ENCODE data around the gene SMG9. TPM values are rescaled to one million over a fixed set of nuclear protein-coding genes. Genes with fewer than 3 reads are reported as not detected.
A peak's percentile ranks its signal among the peaks of the same experiment; 100 is the strongest.

The SMG9 gene
- total RNA-seq, 2 donors from 2014 or later, result 85.3 to 96.4 TPM

DNA sequence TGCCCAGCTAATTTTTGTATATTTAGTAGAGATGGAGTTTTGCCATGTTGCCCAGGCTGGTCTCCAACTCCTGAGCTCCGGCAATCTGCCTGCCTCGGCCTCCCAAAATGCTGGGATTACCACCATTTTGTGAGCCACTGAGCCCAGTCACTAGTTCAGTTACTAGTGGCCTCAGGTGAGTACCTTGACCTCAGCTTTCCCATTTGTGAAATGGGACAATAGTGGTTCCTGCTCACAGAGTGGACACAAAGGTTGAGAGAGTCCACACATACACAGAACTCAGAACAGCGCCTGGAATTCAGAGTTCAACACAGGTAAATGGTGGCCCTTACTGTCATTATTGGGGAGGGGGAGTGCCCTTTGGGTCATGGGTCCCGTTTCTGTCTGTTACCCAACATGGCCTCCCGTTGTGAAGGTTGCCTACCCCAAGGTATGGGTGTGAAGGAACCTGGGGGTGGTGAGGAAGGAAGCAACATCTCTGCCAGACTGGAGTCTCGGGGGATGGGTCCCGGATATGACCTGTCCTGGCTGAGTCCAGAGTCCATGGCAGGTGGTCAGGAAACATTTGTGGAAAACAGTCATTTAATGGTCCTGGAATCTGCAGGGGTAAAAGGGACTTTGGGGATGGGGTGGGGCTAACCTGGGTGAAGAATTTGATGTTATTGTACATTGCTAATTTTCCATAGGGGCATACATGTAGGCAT lies 50.6 kb downstream of the SMG9 start:
- Mint-ChIP-seq H3K4me3 (no peak overlapping the region), H3K27ac (no peak overlapping the region), H3K4me1 (ENCODE audit: low read depth) (peaks cover 30% of the 10 kb centered on the region), H3K36me3 (ENCODE audit: insufficient read depth in 2 of 2) (peaks cover 2 to 4% of the 10 kb centered on the region in 2 donors), H3K27me3 (ENCODE audit: low read depth) (peaks cover 10% of the 10 kb centered on the region), H3K9me3 (peaks cover under 1 to 7% of the 10 kb centered on the region in 2 donors)
- no peak for DNase-seq
- ATAC-seq (replicated peaks in 1 of 2), result no peak

DNA sequence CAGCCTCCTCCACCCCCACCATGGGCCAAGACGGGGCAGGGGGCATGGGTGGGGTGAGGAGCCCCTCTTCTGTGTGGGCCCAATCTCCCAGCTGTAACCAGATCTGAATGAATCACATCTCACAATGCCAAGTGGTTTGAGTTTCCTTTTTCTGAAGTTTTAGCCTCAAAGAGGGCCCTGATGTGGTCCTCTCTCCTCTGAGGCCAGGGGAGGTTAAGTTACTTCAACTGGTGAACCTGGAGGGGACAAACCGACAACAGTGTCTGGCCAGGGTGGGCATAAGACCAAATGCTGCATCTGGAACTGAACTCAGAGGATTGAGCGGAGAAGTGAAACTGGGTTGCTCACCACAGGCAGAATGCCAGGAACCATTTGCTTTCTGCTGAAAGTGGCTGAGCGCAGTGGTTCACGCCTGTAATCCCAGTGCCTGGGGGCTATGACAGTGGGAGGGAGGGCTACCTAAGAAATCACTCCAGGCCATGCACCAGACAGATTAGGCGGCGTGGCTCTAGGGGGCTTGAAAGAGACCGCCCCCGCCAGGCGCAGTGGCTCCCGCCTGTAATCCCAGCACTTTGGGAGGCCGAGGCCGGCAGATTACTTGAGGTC lies 54.3 kb downstream of the SMG9 start:
- Mint-ChIP-seq H3K4me3 (peak overlapping the region; percentile 82 to 98), H3K9me3 (peaks cover 0 to 4% of the 10 kb centered on the region in 2 donors), H3K4me1 (ENCODE audit: low read depth) (peaks cover 30% of the 10 kb centered on the region), H3K36me3 (ENCODE audit: insufficient read depth in 2 of 2) (peaks cover 0 to 2% of the 10 kb centered on the region in 2 donors), H3K27ac (peak overlapping the region; percentile 99), H3K27me3 (ENCODE audit: low read depth) (peaks cover 35% of the 10 kb centered on the region)
- ATAC-seq (replicated peaks in 1 of 2) (peak; percentile 29 to 43), DNase-seq (peak; percentile 12 to 18)

DNA sequence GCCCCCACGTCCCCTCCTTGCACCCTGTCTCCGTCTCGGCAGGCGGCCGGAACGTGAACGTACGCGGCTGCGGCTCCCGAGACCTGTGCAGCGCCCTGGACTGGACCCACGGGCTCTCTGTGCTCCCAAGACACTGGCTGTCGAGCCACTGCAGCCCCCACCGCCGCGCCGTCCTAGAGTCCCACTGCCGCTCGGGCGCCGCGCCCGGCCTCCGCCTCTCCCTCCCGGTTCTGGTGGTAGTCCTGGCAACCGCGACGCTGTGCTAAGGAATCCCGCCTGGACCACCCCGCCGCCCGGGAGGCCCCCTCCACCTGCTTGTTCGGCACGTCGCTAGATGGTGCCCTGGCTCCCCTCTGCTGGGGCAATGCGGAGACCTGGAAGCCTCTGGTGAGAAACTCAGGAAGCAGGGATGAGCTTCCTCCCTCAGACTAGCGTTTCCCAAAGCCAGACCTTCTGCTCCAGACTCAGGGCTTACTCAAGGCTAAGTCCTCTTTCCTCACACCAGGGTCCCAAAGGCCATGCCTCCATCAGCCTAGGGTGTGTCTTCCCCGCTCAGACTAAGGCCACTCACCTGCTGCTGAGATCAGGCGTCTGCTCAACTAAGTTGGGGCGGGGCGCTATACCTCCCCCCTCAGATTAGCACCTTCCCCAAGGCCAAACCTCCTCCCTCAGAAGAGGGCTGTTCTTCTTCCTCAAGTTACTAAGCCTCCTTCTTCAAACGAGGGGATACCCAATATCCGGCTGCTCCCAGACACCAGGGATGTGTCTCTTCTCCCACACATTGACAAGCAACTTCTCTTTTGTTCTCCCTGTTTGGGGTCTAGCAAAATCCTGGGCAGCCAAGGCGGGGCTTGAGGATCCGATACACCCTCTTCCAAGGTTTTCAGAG lies 55.0 kb downstream of the SMG9 start:
- peaks cover 35% of the 10 kb centered on the region for H3K27me3 Mint-ChIP-seq (ENCODE audit: low read depth)
- peaks cover 0 to 4% of the 10 kb centered on the region in 2 donors for H3K9me3 Mint-ChIP-seq

DNA sequence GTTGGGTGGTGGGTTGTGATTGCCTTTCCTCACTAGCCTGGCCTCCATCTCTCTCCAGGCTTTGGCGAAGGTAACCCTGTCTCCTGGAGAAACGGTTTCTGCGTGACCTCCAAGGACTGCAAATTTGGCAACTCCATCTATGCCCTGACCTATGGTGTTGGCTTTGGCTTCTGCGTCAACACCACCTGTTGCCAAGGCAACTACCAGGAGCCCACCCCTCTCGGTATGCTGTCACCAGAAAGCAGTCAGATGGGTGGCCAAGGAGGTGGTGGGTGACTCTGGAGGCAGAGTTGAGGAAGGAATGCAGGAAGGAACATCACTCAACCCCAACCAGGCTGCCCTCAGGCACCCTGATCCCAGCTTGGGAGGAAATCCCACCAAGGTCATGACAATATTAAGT lies 57.5 kb downstream of the SMG9 start:
- Mint-ChIP-seq H3K36me3 (ENCODE audit: insufficient read depth in 2 of 2) (peaks cover under 1 to 4% of the 10 kb centered on the region in 2 donors), H3K4me1 (ENCODE audit: low read depth) (peaks cover 28% of the 10 kb centered on the region), H3K27ac (no peak overlapping the region), H3K9me3 (peaks cover 3 to 7% of the 10 kb centered on the region in 2 donors), H3K4me3 (no peak overlapping the region), H3K27me3 (ENCODE audit: low read depth) (peaks cover 35% of the 10 kb centered on the region)
- no peak for ATAC-seq (replicated peaks in 1 of 2)
- no peak for DNase-seq

More for the DNA sequence above, 55.0 kb downstream of the SMG9 start:
- Mint-ChIP-seq H3K4me1 (ENCODE audit: low read depth) (peaks cover 30% of the 10 kb centered on the region), H3K4me3 (peak overlapping the region; percentile 82 to 98), H3K36me3 (ENCODE audit: insufficient read depth in 2 of 2) (peaks cover 0 to 2% of the 10 kb centered on the region in 2 donors), H3K27ac (no peak overlapping the region)
- DNase-seq (no peak), ATAC-seq (replicated peaks in 1 of 2) (no peak)

DNA sequence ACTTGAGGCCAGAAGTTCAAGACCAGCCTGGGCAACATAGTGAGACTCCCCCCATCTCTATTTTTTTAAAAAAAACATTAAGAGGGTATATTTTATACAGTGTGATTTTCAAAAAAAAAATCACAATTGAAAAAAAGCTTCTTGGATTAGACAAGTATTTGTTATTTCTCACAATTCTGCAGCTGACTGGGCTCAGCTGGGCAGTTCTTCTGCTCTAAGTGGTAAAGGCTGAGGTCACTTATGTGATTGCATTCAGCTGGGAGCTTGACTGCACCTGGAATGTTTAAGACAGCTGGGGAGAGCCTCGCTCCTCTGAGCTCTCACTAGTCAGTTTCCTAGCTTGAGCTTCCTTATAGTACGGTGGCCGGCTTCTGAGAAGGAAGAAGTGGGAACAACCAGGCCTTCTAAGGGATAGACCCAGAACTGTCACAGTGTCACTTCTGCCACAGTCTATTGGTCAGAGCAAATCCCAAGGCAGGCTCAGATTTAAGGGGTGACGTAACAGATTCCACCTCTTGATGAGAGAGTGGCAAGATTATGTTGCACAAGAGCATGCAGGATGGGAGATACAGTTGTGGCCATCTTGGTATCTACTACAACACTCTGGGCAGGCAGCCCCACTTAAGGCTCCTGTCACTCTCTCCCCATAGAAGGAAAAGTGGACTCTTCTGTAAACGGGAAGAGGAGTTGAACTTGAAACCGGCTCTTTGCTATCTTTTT lies 58.6 kb downstream of the SMG9 start:
- no peak for ATAC-seq (replicated peaks in 1 of 2)
- Mint-ChIP-seq H3K4me3 (no peak overlapping the region), H3K9me3 (peaks cover 6% of the 10 kb centered on the region in 2 donors), H3K27ac (no peak overlapping the region), H3K27me3 (ENCODE audit: low read depth) (peaks cover 35% of the 10 kb centered on the region), H3K36me3 (ENCODE audit: insufficient read depth in 2 of 2) (peaks cover 2 to 3% of the 10 kb centered on the region in 2 donors), H3K4me1 (ENCODE audit: low read depth) (peaks cover 17% of the 10 kb centered on the region)
- no peak for DNase-seq

DNA sequence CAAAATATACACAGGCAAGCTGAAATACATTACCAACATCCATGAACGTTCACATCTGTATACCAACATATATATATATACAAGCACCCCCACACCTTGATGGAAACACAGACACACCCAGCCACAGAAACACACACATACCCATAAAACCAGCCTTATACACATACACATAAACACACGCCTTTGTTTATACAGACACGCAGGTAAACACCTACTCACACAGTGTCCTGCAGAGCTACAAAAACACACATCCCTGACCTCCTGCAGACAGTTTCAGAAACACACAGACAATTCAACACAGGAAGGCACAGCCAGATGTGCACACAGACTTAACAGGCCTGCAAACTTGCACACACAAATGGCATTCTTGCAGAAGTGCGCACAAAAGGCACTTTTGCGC lies 60.2 kb downstream of the SMG9 start:
- peaks cover 25% of the 10 kb centered on the region for H3K27me3 Mint-ChIP-seq (ENCODE audit: low read depth)
- no peak for ATAC-seq (replicated peaks in 1 of 2)
- H3K36me3 Mint-ChIP-seq (ENCODE audit: insufficient read depth in 2 of 2), result peaks cover 3 to 5% of the 10 kb centered on the region in 2 donors
- H3K4me3 Mint-ChIP-seq, result no peak overlapping the region
- peaks cover 6% of the 10 kb centered on the region in 2 donors for H3K9me3 Mint-ChIP-seq
- H3K4me1 Mint-ChIP-seq (ENCODE audit: low read depth), result peaks cover under 1% of the 10 kb centered on the region
- no peak for DNase-seq
- no peak overlapping the region for H3K27ac Mint-ChIP-seq

DNA sequence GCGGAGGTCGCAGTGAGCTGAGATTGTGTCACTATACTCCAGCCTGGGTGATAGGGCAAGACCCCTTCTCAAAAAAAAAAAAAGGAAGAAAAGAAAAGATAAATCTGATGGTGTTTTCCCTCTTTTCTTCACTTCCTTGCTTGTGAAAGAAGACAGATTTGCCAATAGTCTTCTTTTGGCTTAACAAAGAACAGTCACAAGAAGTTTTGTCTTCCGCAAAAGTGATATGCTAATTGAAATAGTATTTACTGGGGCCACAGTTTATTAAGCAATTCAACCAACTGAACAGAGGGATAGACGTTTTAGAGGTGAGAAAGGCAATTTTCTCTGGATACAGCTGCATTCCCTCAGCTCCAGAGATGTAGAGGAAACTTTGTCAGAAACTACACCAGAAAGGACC lies 61.9 kb downstream of the SMG9 start:
- DNase-seq, result no peak
- no peak for ATAC-seq (replicated peaks in 1 of 2)
- Mint-ChIP-seq H3K27ac (no peak overlapping the region), H3K9me3 (peaks cover 6% of the 10 kb centered on the region in 2 donors), H3K27me3 (ENCODE audit: low read depth) (peaks cover 12% of the 10 kb centered on the region), H3K4me1 (ENCODE audit: low read depth) (no peaks in the 10 kb centered on the region), H3K4me3 (no peak overlapping the region), H3K36me3 (ENCODE audit: insufficient read depth in 2 of 2) (peaks cover 3 to 5% of the 10 kb centered on the region in 2 donors)

DNA sequence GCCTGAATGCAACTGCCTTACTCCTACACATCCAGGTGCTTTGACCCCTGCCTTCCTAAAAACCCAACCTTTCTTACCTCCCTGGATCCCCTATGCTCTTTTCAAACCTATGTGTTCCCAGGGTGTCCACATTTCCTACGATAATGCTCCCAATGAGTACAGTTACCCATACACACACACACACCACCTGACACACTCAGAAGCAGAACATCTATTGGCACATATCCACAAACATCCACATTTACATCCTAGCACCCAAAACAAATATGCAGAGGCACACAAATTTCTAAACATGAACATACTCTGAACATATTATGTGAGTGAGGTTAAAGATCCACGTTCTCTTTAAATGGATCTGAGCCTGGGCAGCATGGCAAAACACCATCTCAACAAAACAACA lies 62.4 kb downstream of the SMG9 start:
- H3K4me1 Mint-ChIP-seq (ENCODE audit: low read depth), result no peaks in the 10 kb centered on the region
- H3K36me3 Mint-ChIP-seq (ENCODE audit: insufficient read depth in 2 of 2), result peaks cover 3 to 5% of the 10 kb centered on the region in 2 donors
- H3K27ac Mint-ChIP-seq, result no peak overlapping the region
- no peak overlapping the region for H3K4me3 Mint-ChIP-seq
- peaks cover 7% of the 10 kb centered on the region for H3K27me3 Mint-ChIP-seq (ENCODE audit: low read depth)
- DNase-seq, result no peak
- no peak for ATAC-seq (replicated peaks in 1 of 2)
- H3K9me3 Mint-ChIP-seq, result peaks cover 6% of the 10 kb centered on the region in 2 donors

DNA sequence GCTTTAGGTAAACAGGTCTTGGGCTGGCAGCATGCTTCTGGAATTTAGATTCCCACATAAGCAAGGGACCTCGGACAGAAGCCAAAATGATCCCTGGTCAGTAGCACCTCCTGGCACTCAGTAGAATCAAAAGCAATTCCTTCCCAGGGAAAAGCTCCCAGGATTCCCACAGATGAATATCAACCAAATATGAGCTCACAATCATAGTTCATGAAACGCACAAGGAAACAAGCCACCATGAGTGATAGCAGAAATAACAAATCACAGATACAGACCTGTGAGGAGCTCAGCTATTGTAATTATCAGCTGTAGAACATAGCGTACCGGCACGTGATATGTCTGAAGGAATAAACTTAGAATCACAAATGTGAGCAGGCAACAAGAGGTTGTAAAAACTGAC lies 63.0 kb downstream of the SMG9 start:
- Mint-ChIP-seq H3K9me3 (peaks cover 6% of the 10 kb centered on the region in 2 donors), H3K36me3 (ENCODE audit: insufficient read depth in 2 of 2) (peaks cover 3 to 5% of the 10 kb centered on the region in 2 donors), H3K4me1 (ENCODE audit: low read depth) (peaks cover 5% of the 10 kb centered on the region), H3K27me3 (ENCODE audit: low read depth) (peaks cover under 1% of the 10 kb centered on the region), H3K27ac (no peak overlapping the region), H3K4me3 (no peak overlapping the region)
- DNase-seq, result no peak
- ATAC-seq (replicated peaks in 1 of 2), result no peak

DNA sequence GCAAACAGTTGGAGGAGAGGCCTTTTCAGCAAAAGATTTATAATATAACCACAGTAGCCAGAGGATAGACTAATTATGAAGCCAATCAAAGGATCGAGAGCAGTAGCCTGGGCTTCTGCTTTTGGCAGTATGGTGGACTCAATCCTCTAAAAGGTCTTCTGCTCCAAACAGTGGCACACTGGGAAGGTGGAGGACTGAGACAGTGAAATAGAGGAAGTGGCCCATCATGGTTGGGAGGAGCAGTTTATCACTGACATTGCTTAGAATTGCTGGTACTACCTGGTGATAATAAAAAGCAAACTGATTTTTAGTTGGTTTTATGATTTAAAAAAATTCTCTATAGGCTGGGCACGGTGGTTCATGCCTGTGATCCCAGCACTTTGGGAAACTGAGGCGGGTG lies 63.9 kb downstream of the SMG9 start:
- Mint-ChIP-seq H3K4me3 (no peak overlapping the region), H3K9me3 (peaks cover 6% of the 10 kb centered on the region in 2 donors), H3K27ac (no peak overlapping the region), H3K4me1 (ENCODE audit: low read depth) (peaks cover 9% of the 10 kb centered on the region), H3K27me3 (ENCODE audit: low read depth) (no peaks in the 10 kb centered on the region), H3K36me3 (ENCODE audit: insufficient read depth in 2 of 2) (peaks cover 3 to 5% of the 10 kb centered on the region in 2 donors)
- no peak for DNase-seq
- no peak for ATAC-seq (replicated peaks in 1 of 2)

DNA sequence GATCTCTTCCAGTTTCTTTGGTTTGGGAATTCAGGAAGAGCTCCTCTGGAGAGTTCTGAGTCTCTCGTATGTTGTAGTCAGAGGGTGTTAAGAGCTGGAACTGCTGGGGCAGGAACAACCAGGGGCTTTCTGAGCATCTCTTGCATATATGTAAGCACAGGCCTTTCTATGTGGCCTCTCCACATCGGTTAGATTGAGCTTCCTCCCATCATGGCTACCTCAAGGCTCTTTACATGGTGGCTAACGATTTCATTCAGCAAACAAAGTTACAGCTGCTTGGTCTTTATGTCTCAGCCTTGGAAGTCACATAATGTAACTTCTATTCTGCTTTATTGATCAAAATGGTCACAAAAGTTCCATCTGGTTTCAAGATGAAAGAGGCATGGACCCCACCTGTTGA lies 64.3 kb downstream of the SMG9 start:
- H3K9me3 Mint-ChIP-seq, result peaks cover 6% of the 10 kb centered on the region in 2 donors
- H3K27me3 Mint-ChIP-seq (ENCODE audit: low read depth), result no peaks in the 10 kb centered on the region
- no peak overlapping the region for H3K4me3 Mint-ChIP-seq
- DNase-seq (no peak), ATAC-seq (replicated peaks in 1 of 2) (no peak)
- no peak overlapping the region for H3K27ac Mint-ChIP-seq
- H3K36me3 Mint-ChIP-seq (ENCODE audit: insufficient read depth in 2 of 2), result peaks cover 3 to 5% of the 10 kb centered on the region in 2 donors
- peaks cover 9% of the 10 kb centered on the region for H3K4me1 Mint-ChIP-seq (ENCODE audit: low read depth)

DNA sequence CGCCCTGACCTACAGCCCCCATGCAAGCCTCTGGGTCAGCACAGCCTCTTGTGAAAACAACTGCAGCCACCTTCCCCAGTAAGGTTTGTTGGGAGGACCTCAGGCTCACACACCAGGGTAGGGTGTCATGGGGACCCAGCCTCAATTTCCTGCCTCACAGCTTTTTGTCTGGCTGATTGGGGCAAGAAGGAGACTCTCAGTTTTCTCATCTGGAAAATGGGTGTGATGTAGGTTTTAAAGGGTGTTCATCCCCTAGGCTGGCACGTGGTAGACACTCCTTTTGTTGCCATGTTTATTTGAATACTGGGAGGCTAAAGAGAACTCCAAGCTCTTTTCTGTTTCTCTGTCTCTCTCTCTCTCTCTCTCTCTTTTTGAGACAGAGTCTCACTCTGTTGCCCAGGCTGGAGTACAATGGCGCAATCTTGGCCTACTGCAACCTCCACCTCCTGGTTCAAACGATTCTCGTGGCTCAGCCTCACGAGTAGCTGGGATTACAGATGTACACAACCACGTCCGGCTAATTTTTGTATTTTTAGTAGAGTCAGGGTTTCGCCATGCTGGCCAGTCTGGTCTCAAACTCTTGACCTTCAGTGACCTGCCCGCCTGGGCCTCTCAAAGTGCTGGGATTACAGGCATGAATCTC lies 66.6 kb downstream of the SMG9 start:
- Mint-ChIP-seq H3K9me3 (peaks cover 6% of the 10 kb centered on the region in 2 donors), H3K4me3 (no peak overlapping the region), H3K36me3 (ENCODE audit: insufficient read depth in 2 of 2) (peaks cover 3 to 5% of the 10 kb centered on the region in 2 donors), H3K27me3 (ENCODE audit: low read depth) (no peaks in the 10 kb centered on the region), H3K27ac (no peak overlapping the region), H3K4me1 (ENCODE audit: low read depth) (peaks cover 9% of the 10 kb centered on the region)
- no peak for DNase-seq
- ATAC-seq (replicated peaks in 1 of 2), result no peak
